RPMI7951 (cell line): ENCODE results near the gene TLN1. TPM values are rescaled to one million over a fixed set of nuclear protein-coding genes. Genes with fewer than 3 reads are reported as not detected.

Source experiments
- total RNA-seq: library from RNA; depleted of rRNA; stranded (reverse); fragments of >200 nt; shearing (Covaris generic); gene quantifications from 2 replicates; pipeline ENCODE4 v1.2.3, GENCODE V29; 2014; rRNA removed

Gene TLN1
- total RNA-seq, 1 experiment from 2014 or later, result 117 TPM

Other genes with a start within 250 kb of the TLN1 start
- gene RUSC2, start 242.1 kb downstream of the TLN1 start, total RNA-seq, result 6.4 and 7.6 TPM in 2 replicates
- gene TESK1, start 126.9 kb downstream of the TLN1 start, total RNA-seq, result 4.0 and 5.5 TPM in 2 replicates
- 0.10 and 0.12 TPM in 2 replicates for gene CD72, start 113.8 kb downstream of the TLN1 start, total RNA-seq
- gene SIT1, start 81.3 kb downstream of the TLN1 start, total RNA-seq, result not detected in 2 replicates
- gene RMRP, start 74.2 kb downstream of the TLN1 start, total RNA-seq, result 19,023 and 39,221 TPM in 2 replicates
- gene CCDC107, start 73.9 kb downstream of the TLN1 start, total RNA-seq, result 18.1 and 32.5 TPM in 2 replicates
- 7.6 and 14.2 TPM in 2 replicates for gene ARHGEF39, start 67.0 kb downstream of the TLN1 start, total RNA-seq
- gene CA9, start 58.3 kb downstream of the TLN1 start, total RNA-seq, result 73.8 and 82.4 TPM in 2 replicates
- 146 and 206 TPM in 2 replicates for gene TPM2, start 42.3 kb downstream of the TLN1 start, total RNA-seq
- 68.4 and 83.2 TPM in 2 replicates for gene CREB3, start 471 bp upstream of the TLN1 start, total RNA-seq
- gene GBA2, start 17.0 kb upstream of the TLN1 start, total RNA-seq, result 13.1 and 13.2 TPM in 2 replicates
- gene RGP1, start 17.1 kb upstream of the TLN1 start, total RNA-seq, result 9.4 and 10.3 TPM in 2 replicates
- gene MSMP, start 22.1 kb upstream of the TLN1 start, total RNA-seq, result not detected in 2 replicates
- gene NPR2, start 59.4 kb upstream of the TLN1 start, total RNA-seq, result 13.3 and 14.7 TPM in 2 replicates
- 1.7 and 1.8 TPM in 2 replicates for gene SPAG8, start 80.1 kb upstream of the TLN1 start, total RNA-seq
- gene HINT2, start 82.8 kb upstream of the TLN1 start, total RNA-seq, result 57.7 and 63.2 TPM in 2 replicates
- gene FAM221B, start 96.5 kb upstream of the TLN1 start, total RNA-seq, result not detected in 2 replicates
- 1.4 and 1.9 TPM in 2 replicates for gene TMEM8B, start 97.0 kb upstream of the TLN1 start, total RNA-seq
- gene OR13J1, start 138.2 kb upstream of the TLN1 start, total RNA-seq, result not detected in 2 replicates
- gene HRCT1, start 174.0 kb upstream of the TLN1 start, total RNA-seq, result 0.20 TPM in 1 of 2 replicates, not detected in the other
- not detected in 2 replicates for gene SPAAR, start 177.3 kb upstream of the TLN1 start, total RNA-seq
- gene OR2S2, start 226.0 kb upstream of the TLN1 start, total RNA-seq, result not detected in 2 replicates